HepG2 (cell line): ENCODE results near the gene SH2D3A. TPM values are rescaled to one million over a fixed set of nuclear protein-coding genes. Genes with fewer than 3 reads are reported as not detected.

Experiments
- HNRNPLL ChIP-seq: fragments of 200-400 bp; formaldehyde crosslinking; IDR thresholded peaks from 2 replicates; pipeline ENCODE4 v1.6.1; 2017; ENCODE audit warnings: mild to moderate bottlenecking, low read depth, low read length; ENCODE audit not compliant: poor library complexity, severe bottlenecking
- JARID2 ChIP-seq: sonication (generic); formaldehyde crosslinking; IDR thresholded peaks from 2 replicates; pipeline ENCODE4 v1.8.1; 2023; ENCODE audit warnings: missing genetic modification reagents, inconsistent platforms; ENCODE audit not compliant: insufficient replicate concordance
- KDM5B ChIP-seq: sonication (generic); formaldehyde crosslinking; IDR thresholded peaks from 2 replicates; pipeline ENCODE4 v1.4.0; 2020; ENCODE audit warnings: missing genetic modification reagents, mild to moderate bottlenecking, borderline replicate concordance
- MAX ChIP-seq: IDR thresholded peaks from 2 replicates; pipeline ENCODE4 v1.6.1; 2012; ENCODE audit warnings: inconsistent platforms
- MTA1 ChIP-seq: sonication (generic); formaldehyde crosslinking; IDR thresholded peaks from 2 replicates; pipeline ENCODE4 v1.4.0; 2020; ENCODE audit warnings: missing genetic modification reagents, mild to moderate bottlenecking, borderline replicate concordance
- SAP130 ChIP-seq: IDR thresholded peaks from 2 replicates; pipeline ENCODE4 v1.6.1; 2016; ENCODE audit warnings: low read depth
- SIN3A ChIP-seq: IDR thresholded peaks from 2 replicates; pipeline ENCODE4 v1.6.1; 2011; ENCODE audit warnings: low read depth, mild to moderate bottlenecking, control low read depth, low read length, borderline replicate concordance
- YY1 ChIP-seq: IDR thresholded peaks from 2 replicates; pipeline ENCODE4 v1.6.1; 2011; ENCODE audit warnings: low read length, low read depth, moderate library complexity, mild to moderate bottlenecking; ENCODE audit not compliant: insufficient read depth, insufficient replicate concordance
- ZBTB46 ChIP-seq: sonication (generic); formaldehyde crosslinking; IDR thresholded peaks from 2 replicates; pipeline ENCODE4 v1.4.0; 2020; ENCODE audit warnings: mild to moderate bottlenecking, missing genetic modification reagents, borderline replicate concordance
- ZFP91 ChIP-seq: sonication (generic); formaldehyde crosslinking; IDR thresholded peaks from 2 replicates; pipeline ENCODE4 v1.9.0; 2022; ENCODE audit warnings: missing genetic modification reagents, mild to moderate bottlenecking, borderline replicate concordance
- ZFX ChIP-seq: sonication (generic); formaldehyde crosslinking; IDR thresholded peaks from 2 replicates; pipeline ENCODE4 v1.4.0; 2020; ENCODE audit warnings: mild to moderate bottlenecking, low read depth, missing genetic modification reagents, moderate library complexity
- ZNF274 ChIP-seq: sonication (generic); formaldehyde crosslinking; IDR thresholded peaks from 2 replicates; pipeline ENCODE4 v1.5.1; 2020; ENCODE audit warnings: mild to moderate bottlenecking, missing genetic modification reagents
- ZNF317 ChIP-seq: sonication (generic); formaldehyde crosslinking; IDR thresholded peaks from 2 replicates; pipeline ENCODE4 v1.5.0; 2020; ENCODE audit warnings: mild to moderate bottlenecking, missing genetic modification reagents
- ZNF598 ChIP-seq: sonication (generic); formaldehyde crosslinking; IDR thresholded peaks from 2 replicates; pipeline ENCODE4 v1.5.1; 2020; ENCODE audit warnings: mild to moderate bottlenecking, missing genetic modification reagents, borderline replicate concordance
- polyA plus RNA-seq, 8 experiments: library from polyadenylated mRNA; depleted of rRNA in 3 of 8; stranded (reverse) in 7 of 8; unstranded in 1 of 8; fragments of >200 nt; fragmentation: Illumina TruSeq in 4 of 8; extraction: Trizol in 4 of 8; gene quantifications; 2 replicates each; pipeline versions ENCODE4 v1.2.1 to v1.2.3, GENCODE V29; 2011 to 2016; ENCODE audit warnings: low read depth in 4 of 8, missing spikeins in 1 of 8, mixed read lengths in 1 of 8; ENCODE audit not compliant: insufficient read depth in 1 of 8
- total RNA-seq, 5 experiments: library from RNA; depleted of rRNA; stranded (reverse); fragments of >200 nt; fragmentation: Illumina TruSeq; extraction: Trizol; gene quantifications; 2 replicates each; pipeline ENCODE4 v1.2.3, GENCODE V29; 2016; ENCODE audit warnings: low read depth in 1 of 5
- TF ChIP-seq, protein P1 (sequence below): sonication (generic); formaldehyde crosslinking; IDR thresholded peaks from 2 replicates; pipeline ENCODE4 v1.4.0; 2020; ENCODE audit warnings: missing genetic modification reagents
- TF ChIP-seq, protein P2 (sequence below): sonication (generic); formaldehyde crosslinking; IDR thresholded peaks from 2 replicates; pipeline ENCODE4 v1.8.0; 2023; ENCODE audit warnings: mild to moderate bottlenecking, missing genetic modification reagents

Gene SH2D3A
- total and polyA plus RNA-seq, 2 of the 13 experiments (the other 11 are each of a cell fraction or from before 2014, with no cell fraction given): 1.0 to 2.2 TPM

DNA sequence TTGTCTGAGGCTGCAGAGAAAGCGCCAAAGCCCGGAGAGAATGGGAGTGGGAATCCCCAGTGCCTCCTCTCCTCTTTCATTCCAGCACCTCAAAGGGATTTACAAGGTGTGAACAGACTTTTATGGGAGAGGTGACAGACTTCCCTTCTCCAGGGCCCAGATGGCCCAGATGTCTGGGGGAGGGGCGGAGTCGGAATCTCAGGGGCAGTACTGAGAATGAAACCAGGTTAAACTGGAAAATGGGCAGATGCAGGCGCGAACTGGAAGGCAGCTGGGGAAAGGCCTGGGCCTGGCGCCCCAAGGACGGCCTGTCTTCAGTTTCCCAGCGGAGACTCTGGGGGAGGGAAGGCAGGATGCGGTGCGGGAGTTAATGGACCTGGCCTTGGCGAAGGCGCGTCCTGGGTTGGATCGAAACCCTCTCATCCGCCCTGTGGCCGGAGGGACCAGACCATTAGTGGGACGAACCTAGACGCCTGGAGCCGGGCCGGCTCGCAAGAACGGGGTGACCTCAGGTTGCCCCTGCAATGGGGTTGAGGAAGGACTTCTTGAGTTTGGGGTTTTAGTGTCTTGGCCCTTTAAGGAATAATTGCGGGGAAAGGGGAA is 28.3 kb downstream of the SH2D3A start (continued):
- TF ChIP-seq ZFP91 (CRISPR knock-in tag): peak; percentile 99; the same call in 1 of the 2 replicates
- peak; percentile 66 for TF ChIP-seq ZFX
- 0 out of 2 replicates have a peak, but pooled peaks have one; percentile 23 for TF ChIP-seq MAX
- TF ChIP-seq, protein P1, sequence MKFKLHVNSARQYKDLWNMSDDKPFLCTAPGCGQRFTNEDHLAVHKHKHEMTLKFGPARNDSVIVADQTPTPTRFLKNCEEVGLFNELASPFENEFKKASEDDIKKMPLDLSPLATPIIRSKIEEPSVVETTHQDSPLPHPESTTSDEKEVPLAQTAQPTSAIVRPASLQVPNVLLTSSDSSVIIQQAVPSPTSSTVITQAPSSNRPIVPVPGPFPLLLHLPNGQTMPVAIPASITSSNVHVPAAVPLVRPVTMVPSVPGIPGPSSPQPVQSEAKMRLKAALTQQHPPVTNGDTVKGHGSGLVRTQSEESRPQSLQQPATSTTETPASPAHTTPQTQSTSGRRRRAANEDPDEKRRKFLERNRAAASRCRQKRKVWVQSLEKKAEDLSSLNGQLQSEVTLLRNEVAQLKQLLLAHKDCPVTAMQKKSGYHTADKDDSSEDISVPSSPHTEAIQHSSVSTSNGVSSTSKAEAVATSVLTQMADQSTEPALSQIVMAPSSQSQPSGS: no peak
- TF ChIP-seq, protein P2, sequence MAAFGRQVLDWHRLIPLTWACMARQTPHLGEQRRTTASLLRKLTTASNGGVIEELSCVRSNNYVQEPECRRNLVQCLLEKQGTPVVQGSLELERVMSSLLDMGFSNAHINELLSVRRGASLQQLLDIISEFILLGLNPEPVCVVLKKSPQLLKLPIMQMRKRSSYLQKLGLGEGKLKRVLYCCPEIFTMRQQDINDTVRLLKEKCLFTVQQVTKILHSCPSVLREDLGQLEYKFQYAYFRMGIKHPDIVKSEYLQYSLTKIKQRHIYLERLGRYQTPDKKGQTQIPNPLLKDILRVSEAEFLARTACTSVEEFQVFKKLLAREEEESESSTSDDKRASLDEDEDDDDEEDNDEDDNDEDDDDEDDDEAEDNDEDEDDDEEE (CRISPR knock-in tag): 0 out of 2 replicates have a peak, but pooled peaks have one; percentile 59
- peak; percentile 74; the same call in 1 of the 2 replicates for TF ChIP-seq ZBTB46 (CRISPR knock-in tag)
- peak; percentile 27 for TF ChIP-seq SAP130 (CRISPR knock-in tag)
- 0 out of 2 replicates have a peak, but pooled peaks have one; percentile 15 for TF ChIP-seq SIN3A
- peak; percentile 16 for TF ChIP-seq JARID2 (CRISPR knock-in tag)
- TF ChIP-seq YY1: peak; percentile 24
- 0 out of 2 replicates have a peak, but pooled peaks have one; percentile 33 for TF ChIP-seq MTA1 (CRISPR knock-in tag)
- TF ChIP-seq KDM5B (CRISPR knock-in tag): 0 out of 2 replicates have a peak, but pooled peaks have one; percentile 32
- TF ChIP-seq HNRNPLL: peak; percentile 4
- peak; percentile 1; the same call in 1 of the 2 replicates for TF ChIP-seq ZNF317 (CRISPR knock-in tag)
- 0 out of 2 replicates have a peak, but pooled peaks have one; percentile 9 for TF ChIP-seq ZNF598
- TF ChIP-seq ZNF274: no peak
